Raji (cell line): ENCODE data around the gene EML6.

Source experiments
- POLR2A ChIP-seq: IDR thresholded peaks from 2 replicates; pipeline ENCODE4 v1.6.1; 2011; ENCODE audit warnings: low read depth, low read length, control low read depth; ENCODE audit not compliant: insufficient read depth

EML6 gene

GRCh38 chr2:54895730-54896129 lies 172.3 kb downstream of the EML6 start:
- no peak for TF ChIP-seq POLR2A

DNA sequence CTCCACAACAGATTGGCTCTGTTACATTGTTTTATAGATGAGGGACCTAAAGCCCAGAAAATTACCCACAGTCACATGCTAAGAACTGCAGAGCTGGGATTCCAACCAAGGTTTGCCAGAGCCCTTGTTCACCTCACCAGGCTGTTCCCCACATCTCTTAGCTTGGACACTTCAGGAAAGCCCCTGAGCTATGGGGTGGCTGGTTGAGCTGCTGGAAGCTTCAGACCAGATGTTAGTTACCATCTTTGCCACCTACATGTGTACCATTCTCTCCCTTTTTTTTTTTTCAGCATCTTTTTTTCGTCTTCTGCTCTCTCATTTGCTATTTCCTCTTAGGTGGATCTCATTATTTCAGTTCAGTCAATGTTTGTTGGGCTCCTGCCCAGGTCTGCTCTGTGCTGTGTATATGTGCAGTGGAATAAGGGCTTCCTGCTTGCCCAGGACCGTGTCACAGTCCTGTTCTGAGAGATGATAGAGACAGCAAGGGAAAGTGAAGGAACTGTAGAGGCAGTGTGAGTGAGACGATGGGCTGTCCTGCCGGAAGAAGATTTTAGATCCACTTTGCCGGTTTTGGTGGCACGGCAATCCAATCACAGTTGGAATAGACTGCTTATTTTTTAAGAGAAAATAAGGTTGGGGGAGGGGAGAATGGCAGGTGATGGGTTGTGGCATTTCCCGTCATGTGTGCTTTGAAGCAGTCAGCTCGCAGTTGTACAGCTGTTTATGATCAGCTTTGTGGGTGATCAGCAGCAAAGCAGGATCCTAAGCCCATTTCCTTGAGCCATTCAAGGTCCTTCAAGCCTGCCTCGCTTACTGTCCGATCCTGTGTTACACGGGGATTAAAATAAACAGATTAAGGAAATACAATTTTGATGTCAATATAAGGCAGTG lies 174.2 kb downstream of the EML6 start:
- TF ChIP-seq POLR2A = no peak

DNA sequence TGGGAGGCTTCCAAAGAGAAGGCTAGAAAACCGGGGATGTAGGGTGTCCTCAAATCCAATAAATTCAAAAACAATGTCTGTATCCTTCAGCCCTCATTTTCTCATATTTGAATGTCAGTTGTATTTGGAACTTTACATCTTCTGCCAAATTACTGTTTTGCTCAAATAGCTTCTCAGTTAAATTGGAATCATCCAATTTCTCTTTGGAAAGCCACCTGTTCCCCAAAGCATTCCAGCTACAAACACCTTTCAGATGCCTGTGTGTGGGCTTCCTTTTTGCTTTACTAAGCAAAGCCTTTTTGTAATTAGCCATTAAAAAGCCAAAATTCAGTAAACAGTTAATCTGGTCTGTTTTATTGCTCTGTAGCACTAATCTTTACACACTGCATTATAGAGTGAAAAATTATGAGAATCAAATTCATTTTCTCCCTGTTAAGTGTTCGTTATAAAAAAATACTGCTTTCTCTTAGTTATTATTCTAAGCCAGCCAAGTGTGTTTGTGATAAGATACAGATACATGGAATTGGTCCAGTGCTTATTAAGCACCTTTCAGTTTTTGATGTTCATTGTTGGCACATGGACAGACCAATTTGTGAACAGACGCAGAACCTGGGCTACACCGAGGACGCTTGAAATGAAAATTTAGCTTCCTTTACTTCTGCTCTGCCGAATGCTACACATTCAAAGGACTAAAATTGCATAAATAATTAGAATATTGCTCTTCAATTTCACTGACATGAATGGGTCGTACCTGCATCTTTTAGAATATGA lies 175.2 kb downstream of the EML6 start:
- no peak for TF ChIP-seq POLR2A

GRCh38 chr2:54899576-54900200 lies 176.2 kb downstream of the EML6 start:
- no peak for TF ChIP-seq POLR2A

DNA sequence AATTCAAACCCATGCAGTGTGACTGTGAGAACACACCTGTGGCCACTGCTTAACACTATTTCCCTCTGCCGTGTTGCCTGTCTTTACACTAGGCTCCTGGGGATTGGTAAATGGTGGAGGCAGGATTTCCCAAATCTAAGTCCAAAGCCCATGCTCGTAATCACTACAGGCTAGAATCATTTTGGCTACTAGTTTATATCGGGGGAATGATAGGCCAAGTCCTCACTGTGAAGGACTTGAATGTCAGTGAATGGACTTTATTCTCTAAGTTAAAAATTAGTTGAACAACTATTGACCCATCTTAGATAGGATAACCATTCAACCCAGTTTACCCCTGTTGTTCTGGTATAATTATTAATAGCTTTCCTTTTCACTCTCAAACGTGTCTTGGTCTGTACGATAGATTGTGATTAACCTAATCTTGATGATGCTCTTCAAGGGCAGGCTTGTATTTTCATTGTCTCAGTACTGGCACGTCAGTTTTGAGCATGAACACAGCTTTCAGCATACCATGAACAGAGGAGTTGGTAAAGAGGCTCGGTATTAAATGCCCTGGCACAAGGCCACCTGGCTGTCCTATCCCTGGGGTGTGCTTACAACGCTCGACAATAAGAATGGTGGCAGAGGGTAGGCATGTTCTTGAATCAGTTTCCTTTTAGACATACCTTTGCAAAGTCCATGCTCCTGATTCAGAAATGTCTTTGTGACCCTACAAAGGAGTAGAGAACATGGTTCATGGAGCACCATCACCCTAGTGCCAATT lies 177.9 kb downstream of the EML6 start:
- TF ChIP-seq POLR2A = no peak

GRCh38 chr2:54902763-54903162 lies 179.3 kb downstream of the EML6 start:
- TF ChIP-seq POLR2A = no peak

- no peak for TF ChIP-seq POLR2A
Measured at GRCh38 chr2:54903736-54904554, 180.5 kb downstream of the EML6 start.

DNA sequence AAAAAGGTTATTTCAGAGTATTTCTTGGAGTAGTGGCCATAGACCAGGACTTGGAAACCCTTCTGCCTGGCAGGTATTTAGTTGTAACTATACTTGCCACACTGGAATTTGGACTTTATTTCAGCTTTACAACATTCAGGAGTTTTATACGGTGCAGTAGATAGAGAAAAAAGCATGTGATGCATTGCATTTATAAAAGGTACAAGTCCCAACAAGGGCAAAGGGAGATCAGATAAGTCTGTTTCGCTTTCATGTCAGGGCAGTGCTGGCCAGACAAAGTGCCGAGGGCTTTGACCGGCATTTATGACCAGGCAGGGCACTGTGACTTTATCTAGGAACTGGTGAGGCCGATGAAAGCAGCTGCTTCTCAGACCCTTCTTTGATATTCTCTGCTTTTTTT lies 181.4 kb downstream of the EML6 start:
- no peak for TF ChIP-seq POLR2A

- no peak for TF ChIP-seq POLR2A
Measured at GRCh38 chr2:54906716-54907115, 183.3 kb downstream of the EML6 start.

GRCh38 chr2:54907663-54908062 lies 184.2 kb downstream of the EML6 start:
- TF ChIP-seq POLR2A = no peak

GRCh38 chr2:54908591-54908990 lies 185.1 kb downstream of the EML6 start:
- no peak for TF ChIP-seq POLR2A

DNA sequence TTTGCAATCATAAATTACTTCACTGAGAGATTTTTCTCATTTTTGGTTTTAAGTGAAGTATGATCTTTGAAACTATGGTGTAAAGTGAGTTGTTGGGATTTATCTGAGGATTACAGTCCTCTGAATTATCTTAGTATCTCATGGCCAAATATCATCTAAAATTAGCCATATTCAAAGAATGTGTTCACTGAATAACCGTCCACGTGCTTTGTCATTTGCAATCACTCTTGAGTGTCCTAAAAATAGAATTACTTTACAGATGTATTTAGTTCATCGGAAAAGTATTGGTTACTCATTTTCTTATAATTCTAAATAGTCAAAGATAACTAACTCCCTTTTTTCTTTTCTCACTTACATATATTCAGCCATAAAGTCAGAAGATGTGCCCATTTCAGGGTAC lies 185.5 kb downstream of the EML6 start:
- TF ChIP-seq POLR2A = no peak

- TF ChIP-seq POLR2A = no peak
Measured at GRCh38 chr2:54912305-54912704, 188.8 kb downstream of the EML6 start.

GRCh38 chr2:54912893-54913292 lies 189.4 kb downstream of the EML6 start:
- TF ChIP-seq POLR2A = no peak

DNA sequence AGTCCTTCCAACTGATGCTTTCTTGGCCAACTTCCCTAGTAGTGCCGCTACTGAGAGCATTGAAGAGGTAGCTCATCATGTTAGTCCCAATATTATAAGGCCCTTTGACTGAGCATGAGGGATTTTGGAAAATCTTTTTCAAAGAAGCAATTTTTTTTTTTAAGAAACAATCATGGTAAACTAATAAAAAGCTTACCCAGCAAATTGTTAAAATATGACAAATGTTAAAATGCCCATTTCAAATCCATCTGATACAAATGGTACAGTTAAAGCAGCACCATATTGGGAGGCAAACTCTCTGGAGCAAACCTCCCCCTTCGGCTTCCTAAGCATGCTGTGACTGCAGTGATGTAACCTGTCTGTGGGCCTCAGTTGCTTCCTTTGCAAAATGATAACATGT lies 191.2 kb downstream of the EML6 start:
- no peak for TF ChIP-seq POLR2A

DNA sequence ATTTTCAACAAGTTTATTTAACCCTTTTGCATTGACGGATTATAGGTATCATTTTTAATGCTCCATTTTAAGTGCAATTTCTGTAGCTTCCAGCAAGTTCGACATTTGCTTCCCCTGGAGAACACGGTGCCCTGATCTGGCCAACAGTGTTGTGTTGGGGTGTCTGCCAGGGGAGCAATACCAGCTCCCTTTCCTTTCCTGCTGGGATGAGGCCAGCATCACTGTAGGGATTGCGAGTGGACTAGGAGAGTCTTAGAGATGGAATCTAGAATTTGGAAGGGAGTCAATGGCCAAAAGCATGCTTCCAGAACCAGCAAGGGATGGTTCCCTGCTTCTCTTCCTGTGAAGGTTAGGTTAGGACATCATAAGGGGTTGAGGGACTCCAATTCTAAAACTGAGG lies 191.6 kb downstream of the EML6 start:
- no peak for TF ChIP-seq POLR2A
